Mucosa of descending colon (tissue), 3 donors: Measurements from ENCODE around the gene TANK. TPM values are rescaled to one million over a fixed set of nuclear protein-coding genes. Genes with fewer than 3 reads are reported as not detected.

Source experiments
- ATAC-seq: fragments of 200-7000 bp; cut with Tn5 transposase; one replicate; pipeline ENCODE4 v1.9.1; 2020; ENCODE audit warnings: mild to moderate bottlenecking, moderate library complexity
- DNase-seq, 3 donors: peaks; one replicate each; pipeline ENCODE4 v3.0.0-alpha.2; 2020
- H3K36me3 ChIP-seq: fragments of 200-600 bp; one replicate; pipeline ENCODE4 v1.8.0; 2021; ENCODE audit warnings: low read depth, mild to moderate bottlenecking
- H3K4me1 ChIP-seq: fragments of 200-600 bp; one replicate; pipeline ENCODE4 v1.8.0; 2021; ENCODE audit warnings: low read depth, mild to moderate bottlenecking
- H3K4me3 ChIP-seq: fragments of 200-600 bp; one replicate; pipeline ENCODE4 v1.8.0; 2021; ENCODE audit warnings: mild to moderate bottlenecking
- H3K9me3 ChIP-seq: fragments of 200-600 bp; one replicate; pipeline ENCODE4 v1.8.0; 2021; ENCODE audit warnings: mild to moderate bottlenecking
- intact Hi-C, 2 donors: fragments of 100-400 bp; cut with DNase I in 1 of 2; cut with micrococcal nuclease in 1 of 2; formaldehyde crosslinking; loops; one replicate each; pipeline versions ENCODE4 v1.11.0 to v1.11.1; 2022; cut with DNase I, micrococcal nuclease
- total RNA-seq, 3 donors: library from RNA; stranded (reverse); fragmentation: NEBNext Ultra II Directional in 2 of 3; extraction: Animal tissue kit (Norgen Biotek cat#: 25700) in 2 of 3; gene quantifications; one replicate each; pipeline versions ENCODE4 v1.2.1 to v1.2.4, GENCODE V29; 2021 to 2023
- TF ChIP-seq, protein P1 (sequence below): fragments of 200-600 bp; IDR thresholded peaks from one replicate; pipeline ENCODE4 v1.8.0; 2022; ENCODE audit warnings: antibody characterized with exemption, mild to moderate bottlenecking
- donor health status: DM: no; HTN: no; CAD: no; lungs with moderate emphysema.
- donor health status: DM: no; HTN: no; CAD: no.
- donor health status: DM: no; HTN: yes; CAD: no.

Gene TANK
- total RNA-seq, 3 donors from 2014 or later = 57.2 to 77.6 (median 57.2) TPM

DNA sequence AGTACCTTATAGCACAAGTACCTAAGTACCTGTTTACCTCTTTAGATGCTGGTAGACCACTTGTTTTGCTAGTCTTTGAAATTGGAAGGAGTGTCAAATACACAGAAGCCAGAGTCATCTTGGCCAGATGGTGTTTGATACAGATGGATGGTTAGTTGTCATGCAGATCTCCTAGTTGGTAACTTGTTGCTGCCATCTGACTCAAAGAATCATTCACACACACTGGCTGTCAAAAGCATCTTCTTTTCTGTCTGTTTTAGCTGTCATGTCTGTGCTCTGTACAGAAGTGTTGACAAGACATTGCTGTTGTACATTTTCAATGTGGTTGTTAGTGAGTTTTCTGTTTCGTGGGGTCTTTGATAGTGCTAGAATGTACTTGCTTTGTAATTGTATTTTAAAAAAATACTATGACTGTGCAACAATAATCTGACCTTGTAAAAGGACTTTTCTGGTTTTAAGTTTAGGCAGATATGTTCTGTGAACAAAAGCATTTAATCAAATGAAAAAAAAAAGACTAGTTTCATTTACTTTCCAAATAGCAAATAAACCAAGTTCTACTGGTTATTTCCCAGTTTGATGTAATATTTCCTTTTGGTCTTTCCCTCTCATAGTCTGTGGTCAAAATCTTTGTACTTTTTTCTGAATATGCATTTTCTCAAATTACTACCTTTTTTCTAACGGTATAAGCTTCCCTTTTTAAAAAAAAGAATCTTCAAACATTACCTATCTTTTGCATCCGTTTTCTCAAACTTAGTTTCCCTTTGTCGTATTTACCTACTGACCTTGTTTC is 39.9 kb downstream of the TANK start:
- DNase-seq = no peak
- intact Hi-C loops = no loop called here
- H3K36me3 ChIP-seq = no peaks in the 10 kb centered on the region
- H3K4me1 ChIP-seq = no peaks in the 10 kb centered on the region
- no peaks in the 10 kb centered on the region for H3K9me3 ChIP-seq
- H3K4me3 ChIP-seq = no peak overlapping the region
- ATAC-seq = no peak
- TF ChIP-seq, protein P1, sequence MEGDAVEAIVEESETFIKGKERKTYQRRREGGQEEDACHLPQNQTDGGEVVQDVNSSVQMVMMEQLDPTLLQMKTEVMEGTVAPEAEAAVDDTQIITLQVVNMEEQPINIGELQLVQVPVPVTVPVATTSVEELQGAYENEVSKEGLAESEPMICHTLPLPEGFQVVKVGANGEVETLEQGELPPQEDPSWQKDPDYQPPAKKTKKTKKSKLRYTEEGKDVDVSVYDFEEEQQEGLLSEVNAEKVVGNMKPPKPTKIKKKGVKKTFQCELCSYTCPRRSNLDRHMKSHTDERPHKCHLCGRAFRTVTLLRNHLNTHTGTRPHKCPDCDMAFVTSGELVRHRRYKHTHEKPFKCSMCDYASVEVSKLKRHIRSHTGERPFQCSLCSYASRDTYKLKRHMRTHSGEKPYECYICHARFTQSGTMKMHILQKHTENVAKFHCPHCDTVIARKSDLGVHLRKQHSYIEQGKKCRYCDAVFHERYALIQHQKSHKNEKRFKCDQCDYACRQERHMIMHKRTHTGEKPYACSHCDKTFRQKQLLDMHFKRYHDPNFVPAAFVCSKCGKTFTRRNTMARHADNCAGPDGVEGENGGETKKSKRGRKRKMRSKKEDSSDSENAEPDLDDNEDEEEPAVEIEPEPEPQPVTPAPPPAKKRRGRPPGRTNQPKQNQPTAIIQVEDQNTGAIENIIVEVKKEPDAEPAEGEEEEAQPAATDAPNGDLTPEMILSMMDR = no peak

GRCh38 chr2:161204846-161205245 is 44.6 kb downstream of the TANK start:
- no peaks in the 10 kb centered on the region for H3K9me3 ChIP-seq
- ATAC-seq (no peak), DNase-seq (no peak)
- TF ChIP-seq, protein P1 = no peak
- no peaks in the 10 kb centered on the region for H3K4me1 ChIP-seq
- H3K4me3 ChIP-seq = no peak overlapping the region
- intact Hi-C loops = no loop called here
- H3K36me3 ChIP-seq = no peaks in the 10 kb centered on the region

DNA sequence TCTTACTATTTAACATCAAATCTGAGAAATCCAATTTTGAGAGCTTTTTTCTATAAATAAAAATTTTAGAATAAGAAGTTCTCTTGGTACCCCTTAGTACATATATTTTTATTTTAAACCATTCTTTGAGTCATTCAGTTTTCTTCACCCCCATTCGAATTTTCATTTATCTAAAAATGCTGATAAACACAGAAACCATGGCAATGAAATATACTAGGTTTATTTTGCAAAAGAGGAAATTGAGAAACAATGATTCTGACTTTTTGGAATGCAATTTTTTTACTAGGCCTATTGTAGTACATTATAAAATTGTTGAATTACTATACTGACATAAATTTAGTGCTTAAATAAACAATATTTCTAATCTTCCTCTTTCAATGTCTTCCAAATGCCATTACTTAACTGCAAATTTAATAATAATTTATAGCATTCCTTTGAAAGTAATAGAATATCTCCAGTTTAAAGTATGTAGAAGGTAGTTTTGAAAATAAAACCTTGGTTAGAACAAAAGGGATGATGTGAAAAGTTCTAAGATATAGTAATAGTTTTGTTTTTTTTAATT is 46.3 kb downstream of the TANK start:
- H3K9me3 ChIP-seq = no peaks in the 10 kb centered on the region
- no peak for ATAC-seq
- intact Hi-C loops = no loop called here
- no peaks in the 10 kb centered on the region for H3K4me1 ChIP-seq
- TF ChIP-seq, protein P1 = no peak
- DNase-seq = no peak
- no peaks in the 10 kb centered on the region for H3K36me3 ChIP-seq
- no peak overlapping the region for H3K4me3 ChIP-seq

- intact Hi-C loops = no loop called here
- H3K4me1 ChIP-seq = no peaks in the 10 kb centered on the region
- no peak for DNase-seq
- H3K9me3 ChIP-seq = no peaks in the 10 kb centered on the region
- TF ChIP-seq, protein P1 = no peak
- H3K4me3 ChIP-seq = no peak overlapping the region
- ATAC-seq = no peak
- H3K36me3 ChIP-seq = no peaks in the 10 kb centered on the region
Measured at GRCh38 chr2:161207941-161208340, 47.7 kb downstream of the TANK start.

- no peaks in the 10 kb centered on the region for H3K9me3 ChIP-seq
- H3K4me3 ChIP-seq = no peak overlapping the region
- TF ChIP-seq, protein P1 = no peak
- intact Hi-C loops = no loop called here
- ATAC-seq (peak; percentile 26), DNase-seq (no peak)
- H3K4me1 ChIP-seq = no peaks in the 10 kb centered on the region
- no peaks in the 10 kb centered on the region for H3K36me3 ChIP-seq
Measured at GRCh38 chr2:161208527-161209139, 48.4 kb downstream of the TANK start.
